ENCODE data around the gene TOMM7.

The TOMM7 gene

GRCh38 chr7:22868509-22868908 lies 45.9 kb upstream of the TOMM7 start:
- no peak overlapping the region for H3K4me2 ChIP-seq (ENCODE audit: low read depth, low read length, poor library complexity, severe bottlenecking)

GRCh38 chr7:22867589-22867988 lies 44.9 kb upstream of the TOMM7 start:
- Histone ChIP-seq H3K79me2 (ENCODE audit: insufficient read depth, low read length) (no peaks in the 10 kb centered on the region), H3K27me3 (ENCODE audit: insufficient read depth, low read length, poor library complexity, severe bottlenecking) (no peaks in the 10 kb centered on the region), H3K36me3 (ENCODE audit: insufficient read depth, low read length) (no peaks in the 10 kb centered on the region), H3K4me3 (ENCODE audit: low read length, poor library complexity, severe bottlenecking) (no peak overlapping the region), H3K4me2 (ENCODE audit: low read depth, low read length, poor library complexity, severe bottlenecking) (no peak overlapping the region), H3K9me2 (replicated peaks; ENCODE audit: low read depth, low read length) (no peaks in the 10 kb centered on the region), H2AFZ (ENCODE audit: low read length) (no peak overlapping the region), H3F3A (ENCODE audit: low read depth) (no peaks in the 10 kb centered on the region), H3K4me1 (ENCODE audit: insufficient read depth, low read length, poor library complexity, severe bottlenecking) (no peaks in the 10 kb centered on the region), H3K9ac (ENCODE audit: low read depth, low read length, poor library complexity, severe bottlenecking) (no peak overlapping the region), H4K20me1 (ENCODE audit: insufficient read depth, low read length, poor library complexity, severe bottlenecking) (no peaks in the 10 kb centered on the region), H3K9me3 (ENCODE audit: insufficient read depth, low read depth, low read length) (no peaks in the 10 kb centered on the region)
- no peak for TF ChIP-seq EZH2phosphoT487 (IDR thresholded peaks at IDR 0.05; ENCODE audit: borderline replicate concordance)
- no peak for TF ChIP-seq CTCF (conservative IDR thresholded peaks at IDR 0.05; ENCODE audit: low read length)

More at GRCh38 chr7:22868509-22868908, 45.9 kb upstream of the TOMM7 start:
- Histone ChIP-seq H3K4me1 (ENCODE audit: insufficient read depth, low read length, poor library complexity, severe bottlenecking) (no peaks in the 10 kb centered on the region), H3K4me3 (ENCODE audit: low read length, poor library complexity, severe bottlenecking) (no peak overlapping the region), H3K79me2 (ENCODE audit: insufficient read depth, low read length) (no peaks in the 10 kb centered on the region), H3K9ac (ENCODE audit: low read depth, low read length, poor library complexity, severe bottlenecking) (no peak overlapping the region), H4K20me1 (ENCODE audit: insufficient read depth, low read length, poor library complexity, severe bottlenecking) (no peaks in the 10 kb centered on the region), H3F3A (ENCODE audit: low read depth) (no peaks in the 10 kb centered on the region), H3K9me2 (replicated peaks; ENCODE audit: low read depth, low read length) (no peaks in the 10 kb centered on the region), H2AFZ (ENCODE audit: low read length) (no peak overlapping the region), H3K27me3 (ENCODE audit: insufficient read depth, low read length, poor library complexity, severe bottlenecking) (no peaks in the 10 kb centered on the region), H3K36me3 (ENCODE audit: insufficient read depth, low read length) (no peaks in the 10 kb centered on the region), H3K9me3 (ENCODE audit: insufficient read depth, low read depth, low read length) (no peaks in the 10 kb centered on the region)
- no peak for TF ChIP-seq EZH2phosphoT487 (IDR thresholded peaks at IDR 0.05; ENCODE audit: borderline replicate concordance)
- TF ChIP-seq CTCF (conservative IDR thresholded peaks at IDR 0.05; ENCODE audit: low read length), result no peak

GRCh38 chr7:22867003-22867402 lies 44.4 kb upstream of the TOMM7 start:
- Histone ChIP-seq H3K9me3 (ENCODE audit: insufficient read depth, low read depth, low read length) (no peaks in the 10 kb centered on the region), H3F3A (ENCODE audit: low read depth) (no peaks in the 10 kb centered on the region), H3K9ac (ENCODE audit: low read depth, low read length, poor library complexity, severe bottlenecking) (no peak overlapping the region), H3K36me3 (ENCODE audit: insufficient read depth, low read length) (no peaks in the 10 kb centered on the region), H2AFZ (ENCODE audit: low read length) (no peak overlapping the region), H3K4me3 (ENCODE audit: low read length, poor library complexity, severe bottlenecking) (no peak overlapping the region), H3K79me2 (ENCODE audit: insufficient read depth, low read length) (no peaks in the 10 kb centered on the region), H3K4me1 (ENCODE audit: insufficient read depth, low read length, poor library complexity, severe bottlenecking) (no peaks in the 10 kb centered on the region), H3K4me2 (ENCODE audit: low read depth, low read length, poor library complexity, severe bottlenecking) (no peak overlapping the region), H3K27me3 (ENCODE audit: insufficient read depth, low read length, poor library complexity, severe bottlenecking) (no peaks in the 10 kb centered on the region), H3K9me2 (replicated peaks; ENCODE audit: low read depth, low read length) (no peaks in the 10 kb centered on the region), H4K20me1 (ENCODE audit: insufficient read depth, low read length, poor library complexity, severe bottlenecking) (no peaks in the 10 kb centered on the region)
- TF ChIP-seq CTCF (conservative IDR thresholded peaks at IDR 0.05; ENCODE audit: low read length), result no peak
- no peak for TF ChIP-seq EZH2phosphoT487 (IDR thresholded peaks at IDR 0.05; ENCODE audit: borderline replicate concordance)
